Stimulated activated CD4-positive, alpha-beta T cell treated with anti-CD3 and anti-CD28 coated beads, Interleukin-15, amount 100 ng/mL, for 1 hour (primary cell): ENCODE measurements around the gene CNNM2.

Experiments
- DNase-seq, 2 donors: peaks; one replicate each; pipeline ENCODE4 v3.0.0-alpha.2; 2020; ENCODE audit warnings: low read depth in 1 of 2, low spot score in 1 of 2

The CNNM2 gene

GRCh38 chr10:102917962-102918816, at the start of gene CNNM2:
Gene CNNM2, plus strand, starts transcription at chr10:102918294. Its CDS starts 187 bp downstream, at chr10:102918481.
- peak; percentile 97 to 99 for DNase-seq

- no peak for DNase-seq
Observed at GRCh38 chr10:102868911-102869257, 49.2 kb upstream of the CNNM2 start.

- no peak for DNase-seq
Observed at GRCh38 chr10:102869258-102870198, 48.6 kb upstream of the CNNM2 start, which contains the start of gene AS3MT. Gene AS3MT, plus strand, starts transcription at chr10:102869470. Its CDS starts 123 bp downstream, at chr10:102869593.

- no peak for DNase-seq
Observed at GRCh38 chr10:102870221-102870620, 47.9 kb upstream of the CNNM2 start.

GRCh38 chr10:102872163-102872562, 45.9 kb upstream of the CNNM2 start:
- DNase-seq = no peak

- no peak for DNase-seq
Observed at GRCh38 chr10:102876747-102877153, 41.3 kb upstream of the CNNM2 start.

GRCh38 chr10:102878629-102879028, 39.5 kb upstream of the CNNM2 start:
- DNase-seq = no peak

GRCh38 chr10:102880256-102880655, 37.8 kb upstream of the CNNM2 start:
- no peak for DNase-seq

- no peak for DNase-seq
Observed at GRCh38 chr10:102888048-102888447, 30.0 kb upstream of the CNNM2 start.

GRCh38 chr10:102894466-102895213, 23.5 kb upstream of the CNNM2 start:
- DNase-seq = no peak

- no peak for DNase-seq
Observed at GRCh38 chr10:102900006-102900405, 18.1 kb upstream of the CNNM2 start.

GRCh38 chr10:102904346-102904745, 13.7 kb upstream of the CNNM2 start:
- no peak for DNase-seq

- no peak for DNase-seq
Observed at GRCh38 chr10:102906507-102906906, 11.6 kb upstream of the CNNM2 start.

- no peak for DNase-seq
Observed at GRCh38 chr10:102914781-102915180, 3.3 kb upstream of the CNNM2 start.

- DNase-seq = no peak
Observed at GRCh38 chr10:102916173-102916572, 1.9 kb upstream of the CNNM2 start.

GRCh38 chr10:102917314-102917961, 656 bp upstream of the CNNM2 start:
- DNase-seq = peak; percentile 63 to 70

GRCh38 chr10:102918817-102919245, 737 bp downstream of the CNNM2 start:
- DNase-seq = no peak

- no peak for DNase-seq
Observed at GRCh38 chr10:102919246-102919959, 1.3 kb downstream of the CNNM2 start.

GRCh38 chr10:102919992-102920739, 2.1 kb downstream of the CNNM2 start:
- DNase-seq = no peak
